BE2C (cell line): ENCODE results near the gene SLC5A6.

Experiments used
- DNase-seq: peaks from one replicate; pipeline ENCODE4 v3.0.0-alpha.2; 2020
- H3K27me3 ChIP-seq: fragments of 250-450 bp; sonication (Bioruptor Pico); 2 replicates; pipeline ENCODE4 v1.5.1; 2020; ENCODE audit warnings: mild to moderate bottlenecking
- H3K36me3 ChIP-seq: fragments of 250-450 bp; sonication (Bioruptor Pico); 2 replicates; pipeline ENCODE4 v1.5.1; 2020; ENCODE audit warnings: mild to moderate bottlenecking
- H3K4me1 ChIP-seq: fragments of 250-450 bp; sonication (Bioruptor Pico); 2 replicates; pipeline ENCODE4 v1.5.1; 2020
- H3K4me3 ChIP-seq: 2 replicates; pipeline ENCODE4 v1.5.1; 2011; ENCODE audit warnings: low read depth, low read length
- H3K9me3 ChIP-seq: fragments of 250-450 bp; sonication (Bioruptor Pico); 2 replicates; pipeline ENCODE4 v1.5.1; 2020
- TF ChIP-seq, protein P1 (sequence below): IDR thresholded peaks from 2 replicates; pipeline ENCODE4 v1.5.1; 2012; ENCODE audit warnings: mild to moderate bottlenecking, low read depth, low read length

The SLC5A6 gene

DNA sequence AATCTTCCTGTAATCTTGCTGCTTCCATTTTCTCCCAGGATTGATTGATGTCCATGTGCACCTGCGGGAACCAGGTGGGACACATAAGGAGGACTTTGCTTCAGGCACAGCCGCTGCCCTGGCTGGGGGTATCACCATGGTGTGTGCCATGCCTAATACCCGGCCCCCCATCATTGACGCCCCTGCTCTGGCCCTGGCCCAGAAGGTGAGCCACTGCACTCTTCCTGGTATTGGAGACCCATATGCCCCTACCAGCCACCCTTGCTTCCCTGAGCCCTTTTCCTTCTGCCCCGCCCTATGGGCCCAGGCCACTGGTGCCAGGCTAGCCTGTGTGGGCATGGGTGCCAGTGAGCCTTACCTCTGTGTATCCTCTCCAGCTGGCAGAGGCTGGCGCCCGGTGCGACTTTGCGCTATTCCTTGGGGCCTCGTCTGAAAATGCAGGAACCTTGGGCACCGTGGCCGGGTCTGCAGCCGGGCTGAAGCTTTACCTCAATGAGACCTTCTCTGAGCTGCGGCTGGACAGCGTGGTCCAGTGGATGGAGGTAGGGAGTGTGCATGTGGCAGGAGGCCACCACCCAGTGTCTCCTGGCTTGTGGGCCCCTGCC is 25.4 kb upstream of the SLC5A6 start:
- Histone ChIP-seq H3K27me3 (no peaks in the 10 kb centered on the region), H3K36me3 (peaks cover 99% of the 10 kb centered on the region), H3K9me3 (no peaks in the 10 kb centered on the region), H3K4me3 (no peak overlapping the region), H3K4me1 (no peaks in the 10 kb centered on the region)
- TF ChIP-seq, protein P1, sequence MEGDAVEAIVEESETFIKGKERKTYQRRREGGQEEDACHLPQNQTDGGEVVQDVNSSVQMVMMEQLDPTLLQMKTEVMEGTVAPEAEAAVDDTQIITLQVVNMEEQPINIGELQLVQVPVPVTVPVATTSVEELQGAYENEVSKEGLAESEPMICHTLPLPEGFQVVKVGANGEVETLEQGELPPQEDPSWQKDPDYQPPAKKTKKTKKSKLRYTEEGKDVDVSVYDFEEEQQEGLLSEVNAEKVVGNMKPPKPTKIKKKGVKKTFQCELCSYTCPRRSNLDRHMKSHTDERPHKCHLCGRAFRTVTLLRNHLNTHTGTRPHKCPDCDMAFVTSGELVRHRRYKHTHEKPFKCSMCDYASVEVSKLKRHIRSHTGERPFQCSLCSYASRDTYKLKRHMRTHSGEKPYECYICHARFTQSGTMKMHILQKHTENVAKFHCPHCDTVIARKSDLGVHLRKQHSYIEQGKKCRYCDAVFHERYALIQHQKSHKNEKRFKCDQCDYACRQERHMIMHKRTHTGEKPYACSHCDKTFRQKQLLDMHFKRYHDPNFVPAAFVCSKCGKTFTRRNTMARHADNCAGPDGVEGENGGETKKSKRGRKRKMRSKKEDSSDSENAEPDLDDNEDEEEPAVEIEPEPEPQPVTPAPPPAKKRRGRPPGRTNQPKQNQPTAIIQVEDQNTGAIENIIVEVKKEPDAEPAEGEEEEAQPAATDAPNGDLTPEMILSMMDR, result no peak
- DNase-seq, result no peak

DNA sequence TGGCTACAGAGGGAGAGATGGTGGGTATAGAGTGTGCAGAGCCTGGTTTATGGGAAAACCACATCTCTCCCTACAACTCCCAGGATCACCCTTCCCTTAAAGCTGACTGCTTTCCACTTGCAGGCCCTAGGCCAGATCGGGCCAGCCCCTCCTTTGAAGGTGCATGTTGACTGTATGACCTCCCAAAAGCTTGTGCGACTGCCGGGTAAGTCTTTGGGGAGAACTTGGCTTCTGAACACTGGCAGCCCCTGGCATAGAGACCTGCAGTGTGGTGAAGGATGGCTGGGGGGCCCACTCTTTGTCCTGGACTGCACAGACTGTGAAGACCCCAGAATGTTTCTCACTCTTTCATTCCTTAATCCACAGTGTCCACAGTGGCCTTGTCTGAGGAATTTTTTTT is 24.6 kb upstream of the SLC5A6 start:
- Histone ChIP-seq H3K27me3 (no peaks in the 10 kb centered on the region), H3K36me3 (peaks cover 99% of the 10 kb centered on the region), H3K4me1 (no peaks in the 10 kb centered on the region), H3K4me3 (no peak overlapping the region), H3K9me3 (no peaks in the 10 kb centered on the region)
- TF ChIP-seq, protein P1, result no peak
- DNase-seq, result no peak

DNA sequence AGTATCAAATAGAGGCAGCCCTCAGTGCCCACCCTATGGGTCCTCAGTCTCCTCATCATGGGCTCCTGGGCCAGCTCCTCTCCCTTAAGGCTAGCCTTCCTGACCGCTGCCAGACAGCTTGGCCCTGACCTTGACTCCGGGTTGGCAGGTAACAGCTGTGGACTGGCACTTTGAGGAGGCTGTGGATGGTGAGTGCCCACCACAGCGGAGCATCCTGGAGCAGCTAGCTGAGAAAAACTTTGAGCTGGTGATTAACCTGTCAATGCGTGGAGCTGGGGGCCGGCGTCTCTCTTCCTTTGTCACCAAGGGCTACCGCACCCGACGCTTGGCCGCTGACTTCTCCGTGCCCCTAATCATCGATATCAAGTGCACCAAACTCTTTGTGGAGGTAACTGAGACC is 24.1 kb upstream of the SLC5A6 start:
- TF ChIP-seq, protein P1, result no peak
- no peak for DNase-seq
- H3K4me1 ChIP-seq, result no peaks in the 10 kb centered on the region
- H3K9me3 ChIP-seq, result no peaks in the 10 kb centered on the region
- peaks cover 99% of the 10 kb centered on the region for H3K36me3 ChIP-seq
- no peaks in the 10 kb centered on the region for H3K27me3 ChIP-seq
- no peak overlapping the region for H3K4me3 ChIP-seq

DNA sequence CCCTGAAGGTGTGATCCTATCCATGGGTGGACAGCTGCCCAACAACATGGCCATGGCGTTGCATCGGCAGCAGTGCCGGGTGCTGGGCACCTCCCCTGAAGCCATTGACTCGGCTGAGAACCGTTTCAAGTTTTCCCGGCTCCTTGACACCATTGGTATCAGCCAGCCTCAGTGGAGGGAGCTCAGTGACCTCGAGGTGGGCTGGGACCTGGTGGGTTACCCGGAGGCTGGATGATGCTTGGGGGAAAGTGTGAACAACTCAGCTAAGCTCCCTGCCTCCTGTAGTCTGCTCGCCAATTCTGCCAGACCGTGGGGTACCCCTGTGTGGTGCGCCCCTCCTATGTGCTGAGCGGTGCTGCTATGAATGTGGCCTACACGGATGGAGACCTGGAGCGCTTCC is 21.3 kb upstream of the SLC5A6 start:
- DNase-seq, result no peak
- Histone ChIP-seq H3K36me3 (peaks cover 95% of the 10 kb centered on the region), H3K4me3 (no peak overlapping the region), H3K9me3 (no peaks in the 10 kb centered on the region), H3K27me3 (no peaks in the 10 kb centered on the region), H3K4me1 (no peaks in the 10 kb centered on the region)
- TF ChIP-seq, protein P1, result no peak

DNA sequence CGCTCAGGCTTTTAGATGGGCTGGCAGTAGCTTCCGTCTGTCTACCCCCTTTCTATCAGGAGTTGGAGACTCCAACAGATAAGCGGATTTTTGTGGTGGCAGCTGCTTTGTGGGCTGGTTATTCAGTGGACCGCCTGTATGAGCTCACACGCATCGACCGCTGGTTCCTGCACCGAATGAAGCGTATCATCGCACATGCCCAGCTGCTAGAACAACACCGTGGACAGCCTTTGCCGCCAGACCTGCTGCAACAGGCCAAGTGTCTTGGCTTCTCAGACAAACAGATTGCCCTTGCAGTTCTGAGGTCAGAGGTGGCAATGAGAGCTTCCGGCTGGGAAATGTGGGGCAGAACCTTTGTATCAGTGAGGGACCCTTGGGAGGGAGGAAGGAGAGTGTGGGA is 19.9 kb upstream of the SLC5A6 start:
- Histone ChIP-seq H3K27me3 (no peaks in the 10 kb centered on the region), H3K9me3 (no peaks in the 10 kb centered on the region), H3K36me3 (peaks cover 95% of the 10 kb centered on the region), H3K4me3 (no peak overlapping the region), H3K4me1 (no peaks in the 10 kb centered on the region)
- no peak for DNase-seq
- TF ChIP-seq, protein P1, result no peak

DNA sequence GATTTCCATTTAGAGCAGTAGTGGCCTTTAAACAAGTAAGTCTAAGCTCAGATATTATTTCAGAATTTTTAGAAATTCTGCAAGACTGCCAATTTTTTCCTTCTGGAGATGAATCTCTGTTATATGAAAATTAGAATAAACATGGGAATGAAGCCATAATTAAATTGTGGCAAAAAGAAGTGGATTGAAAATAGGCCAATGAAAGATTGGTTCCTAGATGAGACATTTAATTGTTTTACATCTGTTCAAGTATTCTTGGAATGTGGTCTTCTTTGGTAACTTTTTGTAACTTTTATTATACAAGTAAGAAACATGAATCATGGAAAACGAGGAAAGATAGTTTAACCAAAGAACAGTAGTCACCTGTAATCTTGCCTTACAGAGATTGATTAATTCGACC is 15.4 kb upstream of the SLC5A6 start:
- no peaks in the 10 kb centered on the region for H3K4me1 ChIP-seq
- H3K36me3 ChIP-seq, result peaks cover 94% of the 10 kb centered on the region
- no peak overlapping the region for H3K4me3 ChIP-seq
- no peak for DNase-seq
- TF ChIP-seq, protein P1, result no peak
- no peaks in the 10 kb centered on the region for H3K9me3 ChIP-seq
- H3K27me3 ChIP-seq, result no peaks in the 10 kb centered on the region
